Activated CD8-positive, alpha-beta T cell treated with anti-CD3 and anti-CD28 coated beads, Interleukin-2, amount 10 ng/mL, durations not matched to agents 7 days and 5 days (primary cell): ENCODE results near the gene RCOR3. TPM values are rescaled to one million over a fixed set of nuclear protein-coding genes. Genes with fewer than 3 reads are reported as not detected.

Experiments
- ATAC-seq: fragments of 150-1000 bp; cut with Tn5 transposase; one replicate; pipeline ENCODE4 v1.10.0; 2021; ENCODE audit warnings: moderate library complexity
- CTCF ChIA-PET: fragments of 350-600 bp; sonication (Branson Sonifier 250); formaldehyde crosslinking; loops from one replicate; lab custom pipeline; 2021; ENCODE audit warnings: antibody characterized with exemption; lab: Charles Lee
- POLR2A ChIA-PET: fragments of 350-600 bp; sonication (Branson Sonifier 250); formaldehyde crosslinking; loops from one replicate; lab custom pipeline; 2021; ENCODE audit warnings: antibody characterized with exemption; lab: Charles Lee
- DNase-seq: peaks from one replicate; pipeline ENCODE4 v3.0.0-alpha.2; 2020
- H3K27ac Mint-ChIP-seq: one replicate; pipeline ENCODE4 v1.8.0; 2021; ENCODE audit warnings: mild to moderate bottlenecking, mixed read lengths
- H3K27me3 Mint-ChIP-seq: one replicate; pipeline ENCODE4 v1.8.0; 2021; ENCODE audit warnings: low read depth, mixed read lengths
- H3K36me3 Mint-ChIP-seq: one replicate; pipeline ENCODE4 v1.8.0; 2021; ENCODE audit warnings: low read depth, mixed read lengths
- H3K4me1 Mint-ChIP-seq: one replicate; pipeline ENCODE4 v1.8.0; 2021; ENCODE audit warnings: low read depth, mixed read lengths
- H3K4me3 Mint-ChIP-seq: one replicate; pipeline ENCODE4 v1.8.0; 2021; ENCODE audit warnings: mild to moderate bottlenecking, mixed read lengths
- H3K9me3 Mint-ChIP-seq: one replicate; pipeline ENCODE4 v1.8.0; 2022; ENCODE audit warnings: mixed read lengths; ENCODE audit not compliant: insufficient read depth
- total RNA-seq, 2 experiments: library from RNA; stranded (reverse); gene quantifications; one replicate each; pipeline ENCODE4 v1.2.3, GENCODE V29; 2021

RCOR3 gene
- total RNA-seq, 2 experiments from 2014 or later, result 47.2 to 50.6 TPM

- ATAC-seq, result no peak
- no peaks in the 10 kb centered on the region for H3K9me3 Mint-ChIP-seq
- DNase-seq, result no peak
- H3K27me3 Mint-ChIP-seq, result no peaks in the 10 kb centered on the region
- H3K36me3 Mint-ChIP-seq, result peaks cover 26% of the 10 kb centered on the region
- peak overlapping the region; percentile 86 for H3K4me3 Mint-ChIP-seq
- ChIA-PET POLR2A (interaction anchor here (0.7 to 2.7 kb wide), 4 partner anchors 9 to 29 kb away, joined by 3 to 14 read pairs (median 9); no protein-coding TSS in a partner anchor), CTCF (interaction anchor here (0.7 to 5.2 kb wide), 10 partner anchors 9 to 192 kb away, joined by 3 to 40 read pairs (median 4); no protein-coding TSS in a partner anchor)
- H3K27ac Mint-ChIP-seq, result peak overlapping the region; percentile 96
- H3K4me1 Mint-ChIP-seq, result peaks cover 63% of the 10 kb centered on the region
Observed at GRCh38 chr1:211326140-211326527, 67.0 kb downstream of the RCOR3 start.

GRCh38 chr1:211326528-211327345 is 67.6 kb downstream of the RCOR3 start, which contains the start of gene TRAF5:
Gene TRAF5 (plus strand): TSS chr1:211326833. CDS start chr1:211353240, 26,407 bp downstream.
- H3K4me3 Mint-ChIP-seq, result peak within 1 kb of the TSS; percentile 89
- H3K27me3 Mint-ChIP-seq, result no peaks in the 10 kb centered on the region
- ChIA-PET POLR2A (interaction anchor here (0.6 to 2.7 kb wide), 6 partner anchors 9 to 68 kb away, joined by 3 to 14 read pairs (median 6); partner anchors contain the start of gene RCOR3), CTCF (interaction anchor here (0.8 to 5.2 kb wide), 15 partner anchors 10 to 191 kb away, joined by 3 to 40 read pairs (median 4); no protein-coding TSS in a partner anchor)
- H3K27ac Mint-ChIP-seq, result peak within 1 kb of the TSS; percentile 96
- ATAC-seq, result peak; percentile 49
- H3K36me3 Mint-ChIP-seq, result peaks cover 30% of the 10 kb centered on the region
- peak; percentile 53 for DNase-seq
- no peaks in the 10 kb centered on the region for H3K9me3 Mint-ChIP-seq
- peaks cover 67% of the 10 kb centered on the region for H3K4me1 Mint-ChIP-seq

DNA sequence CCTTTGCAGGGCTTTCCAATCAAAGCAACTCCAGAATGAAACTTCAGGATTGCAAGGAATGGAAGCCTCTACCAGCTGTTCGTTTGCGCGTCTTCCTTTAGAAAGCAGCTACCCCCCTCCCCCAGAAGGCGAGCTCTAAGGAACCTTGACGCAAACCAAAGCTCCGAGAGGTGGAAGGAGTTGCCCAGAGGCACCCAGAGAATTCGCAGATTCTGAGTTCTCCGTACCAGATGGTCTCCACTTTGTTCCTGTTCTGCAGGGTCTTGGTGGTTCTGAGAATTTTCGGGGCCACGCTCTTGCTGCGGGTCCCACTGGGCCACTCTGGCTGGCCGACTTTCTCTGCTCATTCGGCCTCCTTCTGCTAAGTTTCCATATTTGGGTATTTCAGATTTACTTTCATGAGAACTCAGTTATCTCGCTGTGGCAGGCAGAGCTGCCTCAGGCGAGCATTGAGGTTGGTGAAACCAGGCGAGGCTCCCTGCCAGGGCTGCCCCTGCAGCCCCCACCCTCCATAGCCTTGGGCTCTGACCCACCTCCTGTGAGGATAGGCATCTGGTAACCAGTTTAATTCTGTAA is 68.3 kb downstream of the RCOR3 start:
- Mint-ChIP-seq H3K4me3 (peak overlapping the region; percentile 89), H3K27ac (peak overlapping the region; percentile 92), H3K4me1 (peaks cover 74% of the 10 kb centered on the region), H3K9me3 (no peaks in the 10 kb centered on the region), H3K27me3 (no peaks in the 10 kb centered on the region), H3K36me3 (peaks cover 33% of the 10 kb centered on the region)
- DNase-seq (peak; percentile 57), ATAC-seq (peak; percentile 24)
- ChIA-PET CTCF (interaction anchor here (0.7 to 5.2 kb wide), 12 partner anchors 10 to 191 kb away, joined by 3 to 40 read pairs (median 4); no protein-coding TSS in a partner anchor), POLR2A (interaction anchor here (0.6 to 2.7 kb wide), 6 partner anchors 8 to 69 kb away, joined by 3 to 14 read pairs (median 6); partner anchors contain the start of gene RCOR3)

GRCh38 chr1:211328084-211328694 is 69.0 kb downstream of the RCOR3 start:
- CTCF ChIA-PET, result interaction anchor here (0.7 to 5.2 kb wide), 11 partner anchors 9 to 190 kb away, joined by 3 to 40 read pairs (median 3); no protein-coding TSS in a partner anchor
- no peak for DNase-seq
- H3K9me3 Mint-ChIP-seq, result no peaks in the 10 kb centered on the region
- peak overlapping the region; percentile 92 for H3K27ac Mint-ChIP-seq
- POLR2A ChIA-PET, result interaction anchor here (0.6 to 2.7 kb wide), 10 partner anchors 7 to 205 kb away, joined by 3 to 14 read pairs (median 4); partner anchors contain the start of gene RCOR3
- H3K4me1 Mint-ChIP-seq, result peaks cover 79% of the 10 kb centered on the region
- H3K4me3 Mint-ChIP-seq, result peak overlapping the region; percentile 89
- ATAC-seq, result no peak
- no peaks in the 10 kb centered on the region for H3K27me3 Mint-ChIP-seq
- H3K36me3 Mint-ChIP-seq, result peaks cover 38% of the 10 kb centered on the region

DNA sequence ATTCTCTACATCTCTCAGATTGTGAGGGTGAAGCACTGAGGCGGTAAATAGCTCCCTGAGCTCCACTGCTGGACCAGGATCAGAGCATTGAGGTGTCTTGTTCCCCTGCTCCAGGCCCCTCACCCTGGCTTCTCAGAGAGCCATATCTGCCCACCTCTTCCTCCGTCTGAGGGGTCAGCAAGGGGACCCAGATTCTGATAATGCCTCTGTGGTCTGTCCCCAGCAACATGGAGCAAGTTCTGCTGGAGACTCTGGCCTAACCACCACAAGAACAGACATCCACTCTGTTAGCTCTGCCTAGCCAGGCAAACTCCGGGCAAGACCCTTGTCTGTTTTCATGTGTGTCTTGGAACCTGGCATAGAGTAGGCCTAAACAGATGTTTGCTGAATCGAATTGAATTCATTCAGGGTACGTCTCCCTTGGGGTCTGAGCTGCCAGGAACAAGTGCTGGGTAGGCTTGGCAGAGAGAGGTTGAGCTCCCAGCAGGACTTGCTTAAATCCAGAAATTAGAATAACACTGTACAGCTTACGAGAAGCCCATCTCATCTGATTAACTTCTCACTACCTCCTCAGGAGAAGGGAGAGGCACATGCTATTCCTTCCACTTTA is 69.8 kb downstream of the RCOR3 start:
- ChIA-PET POLR2A (interaction anchor here (0.6 to 2.6 kb wide), 8 partner anchors 9 to 927 kb away, joined by 3 to 11 read pairs (median 3); no protein-coding TSS in a partner anchor), CTCF (interaction anchor here (0.8 to 5.2 kb wide), 14 partner anchors 8 to 186 kb away, joined by 3 to 40 read pairs (median 4); no protein-coding TSS in a partner anchor)
- H3K9me3 Mint-ChIP-seq, result no peaks in the 10 kb centered on the region
- peaks cover 76% of the 10 kb centered on the region for H3K4me1 Mint-ChIP-seq
- ATAC-seq (no peak), DNase-seq (no peak)
- H3K4me3 Mint-ChIP-seq, result peak overlapping the region; percentile 89
- H3K27me3 Mint-ChIP-seq, result no peaks in the 10 kb centered on the region
- peak overlapping the region; percentile 92 for H3K27ac Mint-ChIP-seq
- H3K36me3 Mint-ChIP-seq, result peaks cover 42% of the 10 kb centered on the region

GRCh38 chr1:211329764-211330201 is 70.6 kb downstream of the RCOR3 start:
- POLR2A ChIA-PET, result interaction anchor here (0.6 to 2.6 kb wide), 7 partner anchors 8 to 926 kb away, joined by 3 to 11 read pairs (median 3); no protein-coding TSS in a partner anchor

DNA sequence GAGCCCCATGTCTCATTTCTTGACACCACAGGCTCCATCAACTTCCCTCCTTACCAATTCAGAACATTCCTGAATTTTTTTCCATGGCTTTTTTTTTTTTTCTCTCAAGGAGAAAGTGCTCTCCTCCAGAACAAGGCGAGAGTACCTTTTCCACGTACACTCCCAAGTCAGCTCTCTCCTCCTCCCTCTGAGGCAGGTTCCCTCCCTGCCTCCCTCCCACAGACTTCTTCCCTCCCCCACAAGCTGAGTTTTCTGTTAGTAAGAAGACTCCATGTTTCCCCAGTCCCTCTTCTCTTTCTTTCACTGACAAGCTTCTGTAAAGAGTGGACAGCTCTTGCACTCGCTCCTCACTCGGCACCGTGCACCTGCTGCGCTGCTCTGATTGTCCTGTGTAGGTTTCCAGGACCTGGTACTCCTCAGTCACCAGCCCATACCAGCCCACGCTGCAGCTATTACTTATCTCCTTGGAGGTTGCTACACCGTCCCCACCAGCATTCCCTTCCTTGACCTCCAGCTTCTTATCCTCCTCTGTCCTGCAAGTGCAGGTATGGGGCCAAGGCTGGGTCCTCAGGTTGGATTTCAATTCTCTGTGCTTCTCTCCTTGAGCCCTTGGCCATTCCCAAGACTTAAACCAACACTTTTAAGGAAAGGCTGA is 71.2 kb downstream of the RCOR3 start:
- no peaks in the 10 kb centered on the region for H3K27me3 Mint-ChIP-seq
- no peak for DNase-seq
- POLR2A ChIA-PET, result interaction anchor here (0.6 to 2.6 kb wide), 2 partner anchors 21 to 293 kb away, joined by 3 to 11 read pairs; no protein-coding TSS in a partner anchor
- CTCF ChIA-PET, result interaction anchor here (1.1 to 5.2 kb wide), 5 partner anchors 11 to 184 kb away, joined by 3 to 40 read pairs (median 5); no protein-coding TSS in a partner anchor
- H3K27ac Mint-ChIP-seq, result peak overlapping the region; percentile 92
- no peak for ATAC-seq
- peak overlapping the region; percentile 89 for H3K4me3 Mint-ChIP-seq
- peaks cover 51% of the 10 kb centered on the region for H3K36me3 Mint-ChIP-seq
- H3K4me1 Mint-ChIP-seq, result peaks cover 82% of the 10 kb centered on the region
- no peaks in the 10 kb centered on the region for H3K9me3 Mint-ChIP-seq

More at GRCh38 chr1:211329764-211330201, 70.6 kb downstream of the RCOR3 start:
- no peaks in the 10 kb centered on the region for H3K9me3 Mint-ChIP-seq
- peak overlapping the region; percentile 89 for H3K4me3 Mint-ChIP-seq
- H3K27me3 Mint-ChIP-seq, result no peaks in the 10 kb centered on the region
- ATAC-seq, result peak; percentile 22
- DNase-seq, result peak; percentile 38
- peaks cover 45% of the 10 kb centered on the region for H3K36me3 Mint-ChIP-seq
- peaks cover 81% of the 10 kb centered on the region for H3K4me1 Mint-ChIP-seq
- H3K27ac Mint-ChIP-seq, result peak overlapping the region; percentile 92
- CTCF ChIA-PET, result interaction anchor here (0.8 to 5.2 kb wide), 12 partner anchors 10 to 185 kb away, joined by 3 to 40 read pairs (median 4); no protein-coding TSS in a partner anchor

DNA sequence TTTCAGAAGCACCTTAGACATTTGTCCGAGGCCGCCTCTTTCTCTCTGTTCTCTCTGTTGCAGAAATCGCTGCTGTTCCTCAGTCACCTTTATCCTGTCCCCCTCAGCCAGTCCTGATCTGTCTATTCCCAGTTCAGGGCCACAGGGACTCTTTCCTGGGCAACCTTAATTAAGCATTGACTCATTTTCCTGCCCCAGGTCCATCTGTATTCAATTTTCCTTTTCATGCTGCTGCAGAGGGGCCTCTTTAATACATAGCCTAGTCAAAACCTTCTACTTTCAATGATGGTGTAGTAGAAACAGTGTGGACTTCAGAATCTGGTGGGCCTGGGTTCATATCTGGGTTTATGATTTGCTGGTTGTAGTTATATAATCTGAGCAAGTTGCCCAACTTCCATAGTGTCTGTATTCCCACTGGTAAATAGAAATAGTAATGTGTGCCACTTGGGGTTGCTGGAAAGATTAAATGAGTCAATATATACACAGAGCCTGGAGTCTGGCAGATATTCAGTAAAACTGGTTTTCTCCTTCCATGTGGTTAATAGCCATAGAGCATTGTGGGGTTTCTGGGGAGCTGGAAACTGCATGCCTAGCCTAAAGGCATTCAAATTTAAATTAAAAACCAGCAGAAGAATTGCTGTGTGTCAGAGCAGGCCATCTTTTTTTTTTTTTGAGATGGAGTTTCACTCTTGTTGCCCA is 72.0 kb downstream of the RCOR3 start:
- ATAC-seq, result no peak
- no peaks in the 10 kb centered on the region for H3K9me3 Mint-ChIP-seq
- H3K27ac Mint-ChIP-seq, result peak overlapping the region; percentile 92
- peaks cover 82% of the 10 kb centered on the region for H3K4me1 Mint-ChIP-seq
- CTCF ChIA-PET, result interaction anchor here (1.3 to 1.6 kb wide), 2 partner anchors 8 to 20 kb away, joined by 3 to 5 read pairs; no protein-coding TSS in a partner anchor
- POLR2A ChIA-PET, result no interaction called here
- H3K27me3 Mint-ChIP-seq, result no peaks in the 10 kb centered on the region
- H3K4me3 Mint-ChIP-seq, result peak overlapping the region; percentile 89
- no peak for DNase-seq
- peaks cover 57% of the 10 kb centered on the region for H3K36me3 Mint-ChIP-seq

- Mint-ChIP-seq H3K27me3 (no peaks in the 10 kb centered on the region), H3K4me3 (no peak overlapping the region), H3K4me1 (peaks cover 89% of the 10 kb centered on the region), H3K27ac (no peak overlapping the region), H3K36me3 (peaks cover 63% of the 10 kb centered on the region), H3K9me3 (no peaks in the 10 kb centered on the region)
- POLR2A ChIA-PET, result no interaction called here
- no peak for ATAC-seq
- CTCF ChIA-PET, result interaction anchor here (1.3 kb wide), 1 partner anchor 9 kb away, joined by 3 read pairs; no protein-coding TSS in a partner anchor
- DNase-seq, result no peak
Observed at GRCh38 chr1:211332036-211332616, 73.0 kb downstream of the RCOR3 start.
